Measurements from ENCODE around the gene KCNK1. TPM values are rescaled to one million over a fixed set of nuclear protein-coding genes. Genes with fewer than 3 reads are reported as not detected.

KCNK1 gene
- total RNA-seq, 2 donors from 2014 or later: 31.2 to 48.0 TPM

GRCh38 chr1:233689748-233690254 lies 75.9 kb downstream of the KCNK1 start:
- H3K9ac ChIP-seq (ENCODE audit: low read depth in 2 of 2, low read length in 2 of 2): no peak overlapping the region
- no peaks in the 10 kb centered on the region for H3K9me3 ChIP-seq
- no peak for DNase-seq
- H3K4me3 ChIP-seq: no peak overlapping the region
- TF ChIP-seq, protein P1, sequence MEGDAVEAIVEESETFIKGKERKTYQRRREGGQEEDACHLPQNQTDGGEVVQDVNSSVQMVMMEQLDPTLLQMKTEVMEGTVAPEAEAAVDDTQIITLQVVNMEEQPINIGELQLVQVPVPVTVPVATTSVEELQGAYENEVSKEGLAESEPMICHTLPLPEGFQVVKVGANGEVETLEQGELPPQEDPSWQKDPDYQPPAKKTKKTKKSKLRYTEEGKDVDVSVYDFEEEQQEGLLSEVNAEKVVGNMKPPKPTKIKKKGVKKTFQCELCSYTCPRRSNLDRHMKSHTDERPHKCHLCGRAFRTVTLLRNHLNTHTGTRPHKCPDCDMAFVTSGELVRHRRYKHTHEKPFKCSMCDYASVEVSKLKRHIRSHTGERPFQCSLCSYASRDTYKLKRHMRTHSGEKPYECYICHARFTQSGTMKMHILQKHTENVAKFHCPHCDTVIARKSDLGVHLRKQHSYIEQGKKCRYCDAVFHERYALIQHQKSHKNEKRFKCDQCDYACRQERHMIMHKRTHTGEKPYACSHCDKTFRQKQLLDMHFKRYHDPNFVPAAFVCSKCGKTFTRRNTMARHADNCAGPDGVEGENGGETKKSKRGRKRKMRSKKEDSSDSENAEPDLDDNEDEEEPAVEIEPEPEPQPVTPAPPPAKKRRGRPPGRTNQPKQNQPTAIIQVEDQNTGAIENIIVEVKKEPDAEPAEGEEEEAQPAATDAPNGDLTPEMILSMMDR (IDR thresholded peaks at IDR 0.05): no peak
- H3K4me1 ChIP-seq: no peaks in the 10 kb centered on the region
- no peak overlapping the region for H3K27ac ChIP-seq
- no peaks in the 10 kb centered on the region for H3K27me3 ChIP-seq
- H3K36me3 ChIP-seq: no peaks in the 10 kb centered on the region
- intact Hi-C loops (cut with DNase I): no loop called here

GRCh38 chr1:233695901-233696300 lies 82.0 kb downstream of the KCNK1 start:
- no peak for DNase-seq
- Histone ChIP-seq H3K36me3 (no peaks in the 10 kb centered on the region), H3K27ac (no peak overlapping the region), H3K4me1 (no peaks in the 10 kb centered on the region), H3K9me3 (no peaks in the 10 kb centered on the region), H3K9ac (ENCODE audit: low read depth in 2 of 2, low read length in 2 of 2) (no peak overlapping the region), H3K4me3 (no peak overlapping the region), H3K27me3 (no peaks in the 10 kb centered on the region)
- intact Hi-C loops (cut with DNase I): no loop called here
- TF ChIP-seq, protein P1 (IDR thresholded peaks at IDR 0.05): no peak

- no peaks in the 10 kb centered on the region for H3K9me3 ChIP-seq
- H3K4me1 ChIP-seq: no peaks in the 10 kb centered on the region
- intact Hi-C loops (cut with DNase I): no loop called here
- H3K9ac ChIP-seq (ENCODE audit: low read depth in 2 of 2, low read length in 2 of 2): no peak overlapping the region
- H3K27me3 ChIP-seq: no peaks in the 10 kb centered on the region
- no peak overlapping the region for H3K27ac ChIP-seq
- no peak overlapping the region for H3K4me3 ChIP-seq
- DNase-seq: no peak
- TF ChIP-seq, protein P1 (IDR thresholded peaks at IDR 0.05): no peak
- H3K36me3 ChIP-seq: no peaks in the 10 kb centered on the region
Observed at GRCh38 chr1:233700338-233700737, 86.4 kb downstream of the KCNK1 start.

- Histone ChIP-seq H3K27ac (no peak overlapping the region), H3K9me3 (no peaks in the 10 kb centered on the region), H3K4me1 (no peaks in the 10 kb centered on the region), H3K27me3 (no peaks in the 10 kb centered on the region), H3K9ac (ENCODE audit: low read depth in 2 of 2, low read length in 2 of 2) (no peak overlapping the region), H3K4me3 (no peak overlapping the region), H3K36me3 (no peaks in the 10 kb centered on the region)
- TF ChIP-seq, protein P1 (IDR thresholded peaks at IDR 0.05): no peak
- no peak for DNase-seq
- intact Hi-C loops (cut with DNase I): no loop called here
Observed at GRCh38 chr1:233704170-233704897, 90.4 kb downstream of the KCNK1 start.

GRCh38 chr1:233704898-233705723 lies 91.2 kb downstream of the KCNK1 start:
- H3K9me3 ChIP-seq: no peaks in the 10 kb centered on the region
- H3K9ac ChIP-seq (ENCODE audit: low read depth in 2 of 2, low read length in 2 of 2): no peak overlapping the region
- H3K36me3 ChIP-seq: no peaks in the 10 kb centered on the region
- H3K4me1 ChIP-seq: no peaks in the 10 kb centered on the region
- no peak overlapping the region for H3K4me3 ChIP-seq
- H3K27ac ChIP-seq: no peak overlapping the region
- no peaks in the 10 kb centered on the region for H3K27me3 ChIP-seq
- intact Hi-C loops (cut with DNase I): no loop called here
- DNase-seq: no peak
- TF ChIP-seq, protein P1 (IDR thresholded peaks at IDR 0.05): no peak
